HK-2 (cell line): ENCODE results near the gene MTOR.

Experiments used
- DNase-seq: peaks from one replicate; pipeline ENCODE4 v3.0.0-alpha.2; 2018; ENCODE audit not compliant: unreplicated experiment

MTOR gene

DNA sequence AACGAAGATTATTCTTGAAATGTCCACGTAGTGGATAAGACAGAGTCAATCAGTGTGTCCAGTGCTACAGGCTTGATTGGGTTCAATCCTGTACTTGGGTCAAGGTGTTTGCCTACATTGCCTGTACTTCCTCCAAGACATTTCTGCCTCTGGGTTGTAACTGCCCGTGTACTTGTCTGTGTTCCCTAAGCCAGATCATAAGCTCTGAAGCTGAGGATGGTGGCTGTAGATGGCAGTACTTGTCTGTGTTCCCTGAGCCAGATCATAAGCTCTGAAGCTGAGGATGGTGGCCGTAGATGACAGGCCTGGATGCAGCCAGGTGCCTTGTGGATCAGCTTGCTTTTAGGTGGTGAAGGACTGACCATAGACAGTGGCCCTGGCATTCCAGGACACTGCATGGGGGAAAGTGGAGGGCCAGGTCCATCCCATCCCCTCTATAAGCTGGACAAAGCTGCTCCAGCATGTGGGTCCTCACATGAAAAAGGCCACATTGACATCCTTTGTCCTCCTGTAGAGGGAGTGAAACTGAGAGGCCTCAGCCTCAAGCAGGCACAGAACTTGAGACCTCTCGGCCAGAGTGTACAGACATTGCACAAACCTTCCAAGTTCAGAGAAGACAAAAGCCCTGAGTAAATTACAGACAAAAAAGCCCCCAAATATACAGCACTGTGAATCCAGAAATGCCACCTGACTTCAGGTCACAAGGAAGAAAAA is 200.5 kb downstream of the MTOR start:
- DNase-seq: no peak

- DNase-seq: peak; percentile 89
Observed at GRCh38 chr1:11059968-11060830, 202.2 kb downstream of the MTOR start, which contains the start of gene SRM. TSS of gene SRM (minus strand) at chr1:11060018. CDS start at chr1:11059943, 75 bp downstream.

- DNase-seq: no peak
Observed at GRCh38 chr1:11059155-11059967, 203.0 kb downstream of the MTOR start.

DNA sequence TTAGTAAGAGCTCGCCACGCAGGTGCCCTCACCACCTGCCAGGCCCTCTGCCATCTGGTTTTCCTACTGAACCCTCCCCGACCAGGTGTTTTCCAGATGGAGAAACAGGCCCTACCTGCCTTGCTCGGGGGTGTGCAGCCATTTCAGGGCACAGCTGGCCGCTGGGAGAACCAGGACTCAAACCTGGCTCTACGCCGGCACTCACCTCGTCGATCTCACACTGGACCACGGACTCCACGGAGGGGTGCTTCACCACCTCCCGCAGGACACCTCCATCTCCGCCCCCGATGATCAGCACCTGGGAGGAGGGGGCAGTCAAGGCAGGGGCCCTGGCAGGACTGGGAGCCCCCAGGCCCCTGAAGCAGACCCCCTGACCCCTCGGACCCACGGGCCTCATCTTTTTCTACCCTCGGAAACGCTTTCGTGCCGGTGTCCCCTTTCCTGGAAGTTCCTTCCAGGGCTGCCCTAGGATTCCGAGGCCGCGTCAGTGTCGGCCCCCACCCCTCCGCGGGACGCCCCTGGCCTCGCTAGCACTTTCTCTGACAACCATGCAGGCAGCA is 203.7 kb downstream of the MTOR start:
- no peak for DNase-seq

GRCh38 chr1:11058026-11058425 is 204.3 kb downstream of the MTOR start:
- no peak for DNase-seq

DNA sequence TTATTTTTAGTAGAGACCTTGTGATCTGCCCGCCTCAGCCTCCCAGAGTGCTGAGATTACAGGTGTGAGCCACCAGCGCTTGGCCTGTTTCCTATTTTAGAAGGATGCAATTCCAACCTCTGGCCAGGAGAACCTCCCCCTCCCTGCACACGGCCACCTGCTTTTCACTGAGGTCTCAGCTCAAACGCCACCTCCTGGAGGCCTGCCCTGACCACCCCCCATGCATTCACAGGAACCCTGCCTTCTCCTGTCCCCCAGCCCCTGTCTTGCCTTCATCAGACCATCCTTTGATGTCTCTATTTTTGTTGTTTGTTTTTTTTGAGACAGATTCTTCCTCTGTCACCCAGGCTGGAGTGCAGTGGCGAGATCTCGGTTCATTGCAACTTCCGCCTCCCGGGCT is 204.9 kb downstream of the MTOR start:
- no peak for DNase-seq
